ENCODE measurements around the gene TBC1D30. TPM values are rescaled to one million over a fixed set of nuclear protein-coding genes. Genes with fewer than 3 reads are reported as not detected.

Gene TBC1D30, protein sequence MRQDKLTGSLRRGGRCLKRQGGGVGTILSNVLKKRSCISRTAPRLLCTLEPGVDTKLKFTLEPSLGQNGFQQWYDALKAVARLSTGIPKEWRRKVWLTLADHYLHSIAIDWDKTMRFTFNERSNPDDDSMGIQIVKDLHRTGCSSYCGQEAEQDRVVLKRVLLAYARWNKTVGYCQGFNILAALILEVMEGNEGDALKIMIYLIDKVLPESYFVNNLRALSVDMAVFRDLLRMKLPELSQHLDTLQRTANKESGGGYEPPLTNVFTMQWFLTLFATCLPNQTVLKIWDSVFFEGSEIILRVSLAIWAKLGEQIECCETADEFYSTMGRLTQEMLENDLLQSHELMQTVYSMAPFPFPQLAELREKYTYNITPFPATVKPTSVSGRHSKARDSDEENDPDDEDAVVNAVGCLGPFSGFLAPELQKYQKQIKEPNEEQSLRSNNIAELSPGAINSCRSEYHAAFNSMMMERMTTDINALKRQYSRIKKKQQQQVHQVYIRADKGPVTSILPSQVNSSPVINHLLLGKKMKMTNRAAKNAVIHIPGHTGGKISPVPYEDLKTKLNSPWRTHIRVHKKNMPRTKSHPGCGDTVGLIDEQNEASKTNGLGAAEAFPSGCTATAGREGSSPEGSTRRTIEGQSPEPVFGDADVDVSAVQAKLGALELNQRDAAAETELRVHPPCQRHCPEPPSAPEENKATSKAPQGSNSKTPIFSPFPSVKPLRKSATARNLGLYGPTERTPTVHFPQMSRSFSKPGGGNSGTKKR
- total RNA-seq (2021), result 2.0 to 3.6 TPM (median 2.3 TPM) in 3 replicates
- Bru-seq, nascent RNA, result percentile 35 among the genes with signal in this experiment
- long read RNA-seq, experiment 1, partial matches to known transcripts, result 3 of 12 reads
- long read RNA-seq, experiment 1, other reads (novel, unspliced or antisense), result 9 of 12 reads
- long read RNA-seq, experiment 2, result 0 reads
- long read RNA-seq, experiment 3, result 0 reads

DNA sequence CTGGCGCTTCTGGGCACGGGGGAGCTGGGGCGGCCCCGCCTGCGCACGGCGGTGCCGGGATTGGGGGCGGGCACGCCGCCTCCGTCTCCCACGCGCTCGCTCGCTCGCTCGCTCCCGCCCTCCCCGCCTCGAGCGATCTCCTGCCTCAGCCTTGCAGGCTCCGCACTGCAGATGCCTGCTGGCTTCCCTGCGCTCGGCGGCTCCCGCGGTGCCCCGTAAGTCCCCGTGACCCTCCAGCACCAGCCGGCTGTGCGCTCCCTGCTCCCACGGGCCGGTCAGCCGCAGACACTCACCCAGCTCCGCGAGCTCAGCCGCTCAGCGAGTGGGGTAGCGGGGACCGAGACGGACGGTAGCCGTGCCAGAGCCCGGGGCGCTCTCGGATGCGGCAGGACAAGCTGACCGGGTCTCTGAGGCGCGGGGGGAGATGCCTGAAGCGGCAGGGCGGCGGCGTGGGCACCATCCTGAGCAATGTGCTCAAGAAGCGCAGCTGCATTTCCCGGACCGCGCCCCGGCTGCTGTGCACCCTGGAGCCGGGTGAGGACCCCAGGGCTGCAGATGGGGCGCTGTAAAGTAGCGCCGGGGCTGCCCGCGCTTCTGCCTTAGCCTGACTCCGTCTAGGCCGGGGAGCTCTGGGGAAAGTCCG, at the start of gene TBC1D30:
Gene TBC1D30 (plus strand): TSS at position 148 of the 643 bp plus-strand sequence. CDS start 233 bp downstream, at position 381.
- peaks cover 8% of the 10 kb centered on the region for H3K36me3 Mint-ChIP-seq
- peaks cover 14% of the 10 kb centered on the region for H3K4me1 Mint-ChIP-seq
- DNase-seq (ENCODE audit: low spot score) (peak; percentile 47), ATAC-seq (peak; percentile 50)
- H3K27me3 Mint-ChIP-seq (ENCODE audit: low read depth), result peaks cover 81% of the 10 kb centered on the region
- ChIA-PET CTCF (interaction anchor here (1.3 to 1.9 kb wide), 3 partner anchors 23 to 67 kb away, joined by 4 to 9 read pairs (median 8); no protein-coding TSS in a partner anchor), POLR2A (interaction anchor here (0.6 kb wide), 1 partner anchor 9 kb away, joined by 4 read pairs; no protein-coding TSS in a partner anchor)
- no peak within 1 kb of the TSS for H3K27ac Mint-ChIP-seq
- H3K9me3 Mint-ChIP-seq, result peaks cover 19% of the 10 kb centered on the region
- H3K4me3 Mint-ChIP-seq, result peak within 1 kb of the TSS; percentile 66
- TF ChIP-seq ZNF263 (CRISPR knock-in tag; IDR thresholded peaks at IDR 0.05; ENCODE audit: low read depth), result no peak
- TF ChIP-seq, protein P1, sequence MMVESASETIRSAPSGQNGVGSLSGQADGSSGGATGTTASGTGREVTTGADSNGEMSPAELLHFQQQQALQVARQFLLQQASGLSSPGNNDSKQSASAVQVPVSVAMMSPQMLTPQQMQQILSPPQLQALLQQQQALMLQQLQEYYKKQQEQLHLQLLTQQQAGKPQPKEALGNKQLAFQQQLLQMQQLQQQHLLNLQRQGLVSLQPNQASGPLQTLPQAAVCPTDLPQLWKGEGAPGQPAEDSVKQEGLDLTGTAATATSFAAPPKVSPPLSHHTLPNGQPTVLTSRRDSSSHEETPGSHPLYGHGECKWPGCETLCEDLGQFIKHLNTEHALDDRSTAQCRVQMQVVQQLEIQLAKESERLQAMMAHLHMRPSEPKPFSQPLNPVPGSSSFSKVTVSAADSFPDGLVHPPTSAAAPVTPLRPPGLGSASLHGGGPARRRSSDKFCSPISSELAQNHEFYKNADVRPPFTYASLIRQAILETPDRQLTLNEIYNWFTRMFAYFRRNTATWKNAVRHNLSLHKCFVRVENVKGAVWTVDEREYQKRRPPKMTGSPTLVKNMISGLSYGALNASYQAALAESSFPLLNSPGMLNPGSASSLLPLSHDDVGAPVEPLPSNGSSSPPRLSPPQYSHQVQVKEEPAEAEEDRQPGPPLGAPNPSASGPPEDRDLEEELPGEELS (CRISPR knock-in tag; IDR thresholded peaks at IDR 0.05), result no peak
- TF ChIP-seq NFYB (CRISPR knock-in tag; conservative IDR thresholded peaks at IDR 0.05; ENCODE audit: low read depth), result no peak
- no peak for TF ChIP-seq JAZF1 (CRISPR knock-in tag; IDR thresholded peaks at IDR 0.05)
- TF ChIP-seq OVOL2 (CRISPR knock-in tag; IDR thresholded peaks at IDR 0.05; ENCODE audit: borderline replicate concordance), result no peak
- TF ChIP-seq, protein P2, sequence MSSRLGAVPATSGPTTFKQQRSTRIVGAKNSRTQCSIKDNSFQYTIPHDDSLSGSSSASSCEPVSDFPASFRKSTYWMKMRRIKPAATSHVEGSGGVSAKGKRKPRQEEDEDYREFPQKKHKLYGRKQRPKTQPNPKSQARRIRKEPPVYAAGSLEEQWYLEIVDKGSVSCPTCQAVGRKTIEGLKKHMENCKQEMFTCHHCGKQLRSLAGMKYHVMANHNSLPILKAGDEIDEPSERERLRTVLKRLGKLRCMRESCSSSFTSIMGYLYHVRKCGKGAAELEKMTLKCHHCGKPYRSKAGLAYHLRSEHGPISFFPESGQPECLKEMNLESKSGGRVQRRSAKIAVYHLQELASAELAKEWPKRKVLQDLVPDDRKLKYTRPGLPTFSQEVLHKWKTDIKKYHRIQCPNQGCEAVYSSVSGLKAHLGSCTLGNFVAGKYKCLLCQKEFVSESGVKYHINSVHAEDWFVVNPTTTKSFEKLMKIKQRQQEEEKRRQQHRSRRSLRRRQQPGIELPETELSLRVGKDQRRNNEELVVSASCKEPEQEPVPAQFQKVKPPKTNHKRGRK (CRISPR knock-in tag; IDR thresholded peaks at IDR 0.05; ENCODE audit: borderline replicate concordance), result no peak
- TF ChIP-seq FOXK1 (CRISPR knock-in tag; IDR thresholded peaks at IDR 0.05), result no peak
- TF ChIP-seq, protein P3, sequence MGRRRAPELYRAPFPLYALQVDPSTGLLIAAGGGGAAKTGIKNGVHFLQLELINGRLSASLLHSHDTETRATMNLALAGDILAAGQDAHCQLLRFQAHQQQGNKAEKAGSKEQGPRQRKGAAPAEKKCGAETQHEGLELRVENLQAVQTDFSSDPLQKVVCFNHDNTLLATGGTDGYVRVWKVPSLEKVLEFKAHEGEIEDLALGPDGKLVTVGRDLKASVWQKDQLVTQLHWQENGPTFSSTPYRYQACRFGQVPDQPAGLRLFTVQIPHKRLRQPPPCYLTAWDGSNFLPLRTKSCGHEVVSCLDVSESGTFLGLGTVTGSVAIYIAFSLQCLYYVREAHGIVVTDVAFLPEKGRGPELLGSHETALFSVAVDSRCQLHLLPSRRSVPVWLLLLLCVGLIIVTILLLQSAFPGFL (CRISPR knock-in tag; IDR thresholded peaks at IDR 0.05; ENCODE audit: borderline replicate concordance), result no peak
- no peak for TF ChIP-seq SMAD3 (CRISPR knock-in tag; IDR thresholded peaks at IDR 0.05; ENCODE audit: borderline replicate concordance)
- no peak for TF ChIP-seq CREM (CRISPR knock-in tag; IDR thresholded peaks at IDR 0.05)
- no peak for TF ChIP-seq ZNF219 (CRISPR knock-in tag; IDR thresholded peaks at IDR 0.05; ENCODE audit: borderline replicate concordance)
- TF ChIP-seq, protein P4, sequence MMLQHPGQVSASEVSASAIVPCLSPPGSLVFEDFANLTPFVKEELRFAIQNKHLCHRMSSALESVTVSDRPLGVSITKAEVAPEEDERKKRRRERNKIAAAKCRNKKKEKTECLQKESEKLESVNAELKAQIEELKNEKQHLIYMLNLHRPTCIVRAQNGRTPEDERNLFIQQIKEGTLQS (CRISPR knock-in tag; conservative IDR thresholded peaks at IDR 0.05), result no peak
- TF ChIP-seq ZNF416 (CRISPR knock-in tag; IDR thresholded peaks at IDR 0.05), result no peak
- TF ChIP-seq, protein P5, sequence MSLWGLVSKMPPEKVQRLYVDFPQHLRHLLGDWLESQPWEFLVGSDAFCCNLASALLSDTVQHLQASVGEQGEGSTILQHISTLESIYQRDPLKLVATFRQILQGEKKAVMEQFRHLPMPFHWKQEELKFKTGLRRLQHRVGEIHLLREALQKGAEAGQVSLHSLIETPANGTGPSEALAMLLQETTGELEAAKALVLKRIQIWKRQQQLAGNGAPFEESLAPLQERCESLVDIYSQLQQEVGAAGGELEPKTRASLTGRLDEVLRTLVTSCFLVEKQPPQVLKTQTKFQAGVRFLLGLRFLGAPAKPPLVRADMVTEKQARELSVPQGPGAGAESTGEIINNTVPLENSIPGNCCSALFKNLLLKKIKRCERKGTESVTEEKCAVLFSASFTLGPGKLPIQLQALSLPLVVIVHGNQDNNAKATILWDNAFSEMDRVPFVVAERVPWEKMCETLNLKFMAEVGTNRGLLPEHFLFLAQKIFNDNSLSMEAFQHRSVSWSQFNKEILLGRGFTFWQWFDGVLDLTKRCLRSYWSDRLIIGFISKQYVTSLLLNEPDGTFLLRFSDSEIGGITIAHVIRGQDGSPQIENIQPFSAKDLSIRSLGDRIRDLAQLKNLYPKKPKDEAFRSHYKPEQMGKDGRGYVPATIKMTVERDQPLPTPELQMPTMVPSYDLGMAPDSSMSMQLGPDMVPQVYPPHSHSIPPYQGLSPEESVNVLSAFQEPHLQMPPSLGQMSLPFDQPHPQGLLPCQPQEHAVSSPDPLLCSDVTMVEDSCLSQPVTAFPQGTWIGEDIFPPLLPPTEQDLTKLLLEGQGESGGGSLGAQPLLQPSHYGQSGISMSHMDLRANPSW (CRISPR knock-in tag; conservative IDR thresholded peaks at IDR 0.05; ENCODE audit: low read depth), result no peak
- no peak for TF ChIP-seq ZNF121 (CRISPR knock-in tag; IDR thresholded peaks at IDR 0.05)
- TF ChIP-seq ZBTB21 (CRISPR knock-in tag; IDR thresholded peaks at IDR 0.05; ENCODE audit: borderline replicate concordance), result 0 out of 2 replicates have a peak, but pooled peaks have one; percentile 33
- TF ChIP-seq EMX1 (CRISPR knock-in tag; IDR thresholded peaks at IDR 0.05), result no peak
- no peak for TF ChIP-seq NR3C1 (CRISPR knock-in tag; conservative IDR thresholded peaks at IDR 0.05; ENCODE audit: low read depth)
- TF ChIP-seq, protein P6, sequence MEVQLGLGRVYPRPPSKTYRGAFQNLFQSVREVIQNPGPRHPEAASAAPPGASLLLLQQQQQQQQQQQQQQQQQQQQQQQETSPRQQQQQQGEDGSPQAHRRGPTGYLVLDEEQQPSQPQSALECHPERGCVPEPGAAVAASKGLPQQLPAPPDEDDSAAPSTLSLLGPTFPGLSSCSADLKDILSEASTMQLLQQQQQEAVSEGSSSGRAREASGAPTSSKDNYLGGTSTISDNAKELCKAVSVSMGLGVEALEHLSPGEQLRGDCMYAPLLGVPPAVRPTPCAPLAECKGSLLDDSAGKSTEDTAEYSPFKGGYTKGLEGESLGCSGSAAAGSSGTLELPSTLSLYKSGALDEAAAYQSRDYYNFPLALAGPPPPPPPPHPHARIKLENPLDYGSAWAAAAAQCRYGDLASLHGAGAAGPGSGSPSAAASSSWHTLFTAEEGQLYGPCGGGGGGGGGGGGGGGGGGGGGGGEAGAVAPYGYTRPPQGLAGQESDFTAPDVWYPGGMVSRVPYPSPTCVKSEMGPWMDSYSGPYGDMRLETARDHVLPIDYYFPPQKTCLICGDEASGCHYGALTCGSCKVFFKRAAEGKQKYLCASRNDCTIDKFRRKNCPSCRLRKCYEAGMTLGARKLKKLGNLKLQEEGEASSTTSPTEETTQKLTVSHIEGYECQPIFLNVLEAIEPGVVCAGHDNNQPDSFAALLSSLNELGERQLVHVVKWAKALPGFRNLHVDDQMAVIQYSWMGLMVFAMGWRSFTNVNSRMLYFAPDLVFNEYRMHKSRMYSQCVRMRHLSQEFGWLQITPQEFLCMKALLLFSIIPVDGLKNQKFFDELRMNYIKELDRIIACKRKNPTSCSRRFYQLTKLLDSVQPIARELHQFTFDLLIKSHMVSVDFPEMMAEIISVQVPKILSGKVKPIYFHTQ (CRISPR knock-in tag; IDR thresholded peaks at IDR 0.05), result no peak
- TF ChIP-seq SP1 (CRISPR knock-in tag; conservative IDR thresholded peaks at IDR 0.05), result no peak
- 0 out of 2 replicates have a peak, but pooled peaks have one; percentile 30 for TF ChIP-seq RELA (CRISPR knock-in tag; IDR thresholded peaks at IDR 0.05; ENCODE audit: borderline replicate concordance)
- TF ChIP-seq TP53 (CRISPR knock-in tag; IDR thresholded peaks at IDR 0.05), result no peak
- TF ChIP-seq FOXJ3 (CRISPR knock-in tag; IDR thresholded peaks at IDR 0.05; ENCODE audit: borderline replicate concordance), result no peak

Data from WTC11 (cell line).